ENCODE data around the gene CADM2. TPM values are rescaled to one million over a fixed set of nuclear protein-coding genes. Genes with fewer than 3 reads are reported as not detected.
"Not testable (repeated sequence)": the region's sequence is repeated elsewhere in the genome, so short reads cannot be mapped to it uniquely, and the experiment has no call there.

CADM2 gene
- total and polyA plus RNA-seq, 5 experiments from 2014 or later = 0.12 to 0.96 (median 0.55) TPM; not detected in 2

DNA sequence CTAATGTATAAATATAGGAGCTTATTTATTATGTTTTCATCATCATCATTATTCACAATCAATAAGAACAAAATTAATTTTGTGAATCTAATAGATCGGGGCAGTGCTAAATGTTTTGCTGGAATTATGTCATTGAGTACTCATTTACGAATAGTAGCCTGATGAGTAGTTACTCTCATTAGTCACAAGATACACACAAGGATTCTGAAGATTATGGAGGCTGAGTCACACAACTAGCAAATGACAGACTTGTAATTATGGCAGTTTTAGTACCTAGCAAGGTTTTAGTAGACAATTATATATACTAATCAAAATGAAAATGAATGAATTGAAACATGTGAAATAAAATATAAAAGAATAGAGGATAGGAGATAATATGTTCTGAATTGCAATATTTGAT lies 954.2 kb downstream of the CADM2 start:
- ATAC-seq (no peak), DNase-seq (no peak)
- no peaks in the 10 kb centered on the region for H3K4me1 Mint-ChIP-seq
- peaks cover 0 to 3% (median 0%) of the 10 kb centered on the region in 3 donors for H3K36me3 Mint-ChIP-seq
- no peaks in the 10 kb centered on the region for H3K27me3 Mint-ChIP-seq
- H3K27ac Mint-ChIP-seq = no peak overlapping the region
- POLR2A ChIA-PET = no interaction called here
- peaks cover 0 to 27% (median 9%) of the 10 kb centered on the region in 9 donors for H3K9me3 Mint-ChIP-seq
- H3K4me3 Mint-ChIP-seq = no peak overlapping the region

- H3K4me3 Mint-ChIP-seq = no peak overlapping the region
- no peaks in the 10 kb centered on the region for H3K36me3 Mint-ChIP-seq
- no peaks in the 10 kb centered on the region for H3K27me3 Mint-ChIP-seq
- peaks cover 0 to 23% (median 2%) of the 10 kb centered on the region in 9 donors for H3K9me3 Mint-ChIP-seq
- H3K4me1 Mint-ChIP-seq = no peaks in the 10 kb centered on the region
- H3K27ac Mint-ChIP-seq = no peak overlapping the region
- POLR2A ChIA-PET = no interaction called here
- DNase-seq = no peak
- no peak for ATAC-seq
Measured at GRCh38 chr3:85922374-85922773, 963.6 kb downstream of the CADM2 start.

DNA sequence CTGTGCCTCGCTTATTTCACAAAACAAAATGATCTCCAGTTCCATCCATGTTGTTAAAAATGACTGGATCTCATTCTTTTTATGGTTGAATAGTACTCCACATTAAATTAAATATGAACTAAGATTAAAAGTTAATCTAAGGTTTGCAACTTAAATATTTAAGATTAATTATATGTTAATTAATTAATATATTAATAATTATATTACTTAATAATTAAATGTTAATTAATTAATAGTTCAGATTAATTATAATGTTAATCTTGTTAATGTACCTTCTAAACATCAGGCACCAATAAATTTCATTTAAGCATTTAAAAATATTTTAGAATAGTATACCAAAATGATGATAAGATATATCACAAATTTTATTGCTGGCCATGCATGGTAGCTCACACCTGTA lies 971.9 kb downstream of the CADM2 start:
- Mint-ChIP-seq H3K27ac (peak overlapping the region in 1 of 10 donors; percentile 40), H3K27me3 (no peaks in the 10 kb centered on the region), H3K4me3 (no peak overlapping the region), H3K36me3 (no peaks in the 10 kb centered on the region), H3K9me3 (peaks cover 0 to 11% (median 5%) of the 10 kb centered on the region in 9 donors), H3K4me1 (no peaks in the 10 kb centered on the region)
- POLR2A ChIA-PET = no interaction called here
- DNase-seq = no peak
- no peak for ATAC-seq

DNA sequence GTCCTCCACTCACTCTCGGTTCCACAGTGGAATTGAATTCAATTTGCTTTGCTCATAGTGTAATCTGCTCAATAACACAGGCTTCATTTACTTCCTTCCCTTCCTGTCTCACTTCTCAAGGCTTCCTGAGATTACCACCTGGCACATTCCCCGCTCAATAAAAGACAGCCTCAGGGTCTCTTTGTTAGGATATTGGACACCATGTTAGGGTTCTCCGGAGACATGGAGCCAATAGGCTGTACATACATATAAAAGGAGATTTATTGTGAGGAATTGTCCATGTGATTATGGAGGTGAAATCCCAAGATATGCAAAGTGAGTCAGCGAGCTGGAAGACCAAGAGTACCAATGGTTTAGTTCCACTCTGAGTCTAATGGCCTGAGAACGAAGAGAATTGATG lies 974.5 kb downstream of the CADM2 start:
- Mint-ChIP-seq H3K36me3 (no peaks in the 10 kb centered on the region), H3K27me3 (no peaks in the 10 kb centered on the region), H3K4me3 (no peak overlapping the region), H3K27ac (no peak overlapping the region), H3K9me3 (peaks cover 0 to 10% (median 4%) of the 10 kb centered on the region in 9 donors), H3K4me1 (no peaks in the 10 kb centered on the region)
- POLR2A ChIA-PET = no interaction called here
- DNase-seq = no peak
- ATAC-seq = no peak

DNA sequence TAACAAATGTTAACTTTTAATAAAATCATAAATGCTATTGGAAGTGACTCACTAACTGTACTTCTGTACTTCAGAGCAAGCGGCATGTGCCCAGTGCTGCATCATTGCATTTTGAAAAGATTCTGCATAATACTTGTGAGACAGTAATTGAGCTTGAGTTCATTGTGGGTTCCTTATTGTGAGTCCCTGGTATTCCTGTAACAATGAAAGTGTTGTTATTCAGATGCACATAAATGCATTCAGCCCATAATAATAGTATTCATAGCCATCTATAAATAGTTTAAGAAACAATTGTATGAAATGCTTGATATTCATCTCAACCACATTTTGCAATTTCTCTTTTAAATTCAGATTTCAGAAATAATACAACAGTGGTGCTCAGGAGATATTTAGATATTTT lies 976.4 kb downstream of the CADM2 start:
- H3K9me3 Mint-ChIP-seq = peaks cover 0 to 10% (median 4%) of the 10 kb centered on the region in 9 donors
- ATAC-seq = no peak
- no peaks in the 10 kb centered on the region for H3K27me3 Mint-ChIP-seq
- no peaks in the 10 kb centered on the region for H3K4me1 Mint-ChIP-seq
- no peaks in the 10 kb centered on the region for H3K36me3 Mint-ChIP-seq
- no peak overlapping the region for H3K4me3 Mint-ChIP-seq
- DNase-seq = no peak
- no peak overlapping the region for H3K27ac Mint-ChIP-seq
- POLR2A ChIA-PET = no interaction called here

DNA sequence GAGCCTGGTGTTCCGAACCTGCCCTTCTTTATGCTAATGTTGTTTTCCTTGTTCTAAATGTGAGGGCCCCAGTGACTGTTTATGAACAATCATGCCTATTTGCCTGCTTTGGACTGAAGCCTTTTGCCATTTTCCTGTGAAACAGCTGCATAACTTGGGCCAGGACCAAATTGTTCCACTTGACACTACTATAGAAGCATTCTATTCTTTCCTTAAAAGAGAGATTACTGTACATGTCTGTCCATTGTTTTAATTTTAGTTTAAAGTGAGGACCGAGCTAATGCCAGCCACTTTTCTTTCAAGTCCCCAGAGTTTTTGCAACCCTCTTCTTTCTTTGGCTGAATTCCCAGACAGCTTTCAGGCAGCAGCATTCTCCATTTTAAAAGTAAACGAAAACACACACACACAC lies 980.3 kb downstream of the CADM2 start:
- DNase-seq = no peak
- POLR2A ChIA-PET = no interaction called here
- peaks cover 0 to 17% (median 5%) of the 10 kb centered on the region in 9 donors for H3K9me3 Mint-ChIP-seq
- no peaks in the 10 kb centered on the region for H3K27me3 Mint-ChIP-seq
- H3K4me1 Mint-ChIP-seq = no peaks in the 10 kb centered on the region
- no peak overlapping the region for H3K4me3 Mint-ChIP-seq
- no peak for ATAC-seq
- H3K27ac Mint-ChIP-seq = no peak overlapping the region
- no peaks in the 10 kb centered on the region for H3K36me3 Mint-ChIP-seq

- Mint-ChIP-seq H3K9me3 (peaks cover 0 to 17% (median 7%) of the 10 kb centered on the region in 9 donors), H3K4me1 (no peaks in the 10 kb centered on the region), H3K4me3 (no peak overlapping the region), H3K27me3 (no peaks in the 10 kb centered on the region), H3K36me3 (no peaks in the 10 kb centered on the region), H3K27ac (no peak overlapping the region)
- DNase-seq = no peak
- no peak for ATAC-seq
- POLR2A ChIA-PET = no interaction called here
Measured at GRCh38 chr3:85950435-85950834, 991.6 kb downstream of the CADM2 start.

- POLR2A ChIA-PET = no interaction called here
- Mint-ChIP-seq H3K9me3 (peaks cover 0 to 12% (median 2%) of the 10 kb centered on the region in 9 donors), H3K27me3 (no peaks in the 10 kb centered on the region), H3K36me3 (no peaks in the 10 kb centered on the region), H3K4me1 (no peaks in the 10 kb centered on the region), H3K27ac (no peak overlapping the region), H3K4me3 (no peak overlapping the region)
- no peak for DNase-seq
- no peak for ATAC-seq
Measured at GRCh38 chr3:85960793-85961192, 1002.0 kb downstream of the CADM2 start.

DNA sequence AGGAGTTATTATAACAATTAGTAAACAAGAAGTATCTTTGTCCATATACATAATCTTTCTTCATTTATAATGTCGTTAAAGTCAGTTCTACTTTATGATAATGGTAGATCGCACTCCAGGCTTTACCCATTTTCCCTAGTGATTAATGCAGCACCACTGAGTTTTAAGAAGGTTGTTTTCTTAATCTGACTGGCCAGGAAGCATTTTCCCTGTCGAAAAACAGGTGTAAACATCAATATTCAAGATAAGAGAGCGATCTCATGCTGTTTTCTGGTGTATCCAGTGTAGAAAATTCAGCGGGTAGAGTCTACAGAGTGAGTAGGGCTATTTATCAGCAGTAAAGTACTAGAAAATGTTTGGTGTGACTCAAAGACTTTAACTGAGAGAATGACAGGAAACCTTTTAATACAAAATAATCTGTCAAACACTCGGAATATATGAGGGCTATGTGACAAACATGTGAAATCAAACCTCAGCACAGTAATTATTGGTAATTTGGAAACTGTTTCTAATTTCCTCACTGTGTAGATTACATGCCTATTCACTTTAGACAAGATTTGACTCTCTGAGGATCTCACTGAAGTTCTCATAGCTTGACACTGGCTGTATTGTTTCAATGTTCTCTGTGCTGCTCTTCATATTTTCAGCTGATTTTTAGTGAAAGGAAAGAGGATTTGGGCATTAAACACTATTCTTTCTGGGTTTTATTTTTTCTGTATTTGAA lies 1019.0 kb downstream of the CADM2 start:
- no peak for ATAC-seq
- no peak overlapping the region for H3K27ac Mint-ChIP-seq
- no peak overlapping the region for H3K4me3 Mint-ChIP-seq
- H3K27me3 Mint-ChIP-seq = no peaks in the 10 kb centered on the region
- H3K4me1 Mint-ChIP-seq = no peaks in the 10 kb centered on the region
- DNase-seq = no peak
- H3K36me3 Mint-ChIP-seq = no peaks in the 10 kb centered on the region
- POLR2A ChIA-PET = no interaction called here
- H3K9me3 Mint-ChIP-seq = peaks cover 0 to 11% (median 0%) of the 10 kb centered on the region in 9 donors

GRCh38 chr3:85979034-85979433 lies 1020.2 kb downstream of the CADM2 start:
- DNase-seq = no peak
- no peak overlapping the region for H3K4me3 Mint-ChIP-seq
- no peaks in the 10 kb centered on the region for H3K4me1 Mint-ChIP-seq
- H3K27me3 Mint-ChIP-seq = no peaks in the 10 kb centered on the region
- ATAC-seq = no peak
- no peak overlapping the region for H3K27ac Mint-ChIP-seq
- POLR2A ChIA-PET = no interaction called here
- no peaks in the 10 kb centered on the region for H3K36me3 Mint-ChIP-seq
- peaks cover 0 to 5% (median 0%) of the 10 kb centered on the region in 9 donors for H3K9me3 Mint-ChIP-seq

DNA sequence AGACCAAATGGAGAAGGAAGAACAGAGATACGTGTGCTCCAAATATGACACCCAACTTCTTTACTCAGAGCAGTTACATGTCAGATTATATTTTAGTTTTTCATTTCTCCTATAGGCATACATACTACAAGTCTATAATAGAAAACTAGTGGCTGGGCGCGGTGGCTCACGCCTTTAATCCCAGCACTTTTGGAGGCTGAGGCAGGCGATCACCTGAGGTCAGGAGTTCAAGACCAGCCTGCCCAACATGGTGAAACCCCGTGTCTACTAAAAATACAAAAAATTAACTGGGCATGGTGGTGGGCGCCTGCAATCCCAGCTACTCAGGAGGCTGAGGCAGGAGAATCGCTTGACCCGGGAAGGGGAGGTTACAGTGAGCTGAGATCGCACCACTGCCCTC lies 1030.8 kb downstream of the CADM2 start:
- ATAC-seq, H3K36me3 Mint-ChIP-seq, DNase-seq, H3K4me3 Mint-ChIP-seq, POLR2A ChIA-PET, H3K9me3 Mint-ChIP-seq, H3K4me1 Mint-ChIP-seq, H3K27ac Mint-ChIP-seq, H3K27me3 Mint-ChIP-seq: not testable (repeated sequence)

DNA sequence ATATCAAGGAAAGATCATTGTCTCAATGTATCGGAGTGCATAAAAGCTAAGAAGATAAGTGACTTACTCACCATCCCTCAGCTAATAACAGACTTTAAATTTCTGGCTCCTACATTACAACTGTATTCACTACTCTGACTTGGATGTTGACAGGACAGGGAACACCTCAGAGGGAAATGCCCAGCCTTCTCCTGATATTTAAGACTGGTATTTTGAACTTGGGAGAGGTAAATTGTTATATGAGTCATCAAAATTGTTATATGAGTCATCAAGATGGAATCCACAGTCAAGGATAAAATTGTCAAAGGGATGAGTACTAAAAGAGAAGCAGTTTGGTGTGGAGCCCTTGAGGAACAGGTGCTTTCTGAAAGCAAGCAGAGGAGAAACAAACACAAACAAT lies 1070.8 kb downstream of the CADM2 start:
- no peak overlapping the region for H3K4me3 Mint-ChIP-seq
- DNase-seq (no peak), ATAC-seq (no peak)
- no peaks in the 10 kb centered on the region for H3K27me3 Mint-ChIP-seq
- POLR2A ChIA-PET = no interaction called here
- peaks cover 0 to 11% (median 4%) of the 10 kb centered on the region in 9 donors for H3K9me3 Mint-ChIP-seq
- H3K36me3 Mint-ChIP-seq = no peaks in the 10 kb centered on the region
- H3K4me1 Mint-ChIP-seq = no peaks in the 10 kb centered on the region
- H3K27ac Mint-ChIP-seq = no peak overlapping the region

DNA sequence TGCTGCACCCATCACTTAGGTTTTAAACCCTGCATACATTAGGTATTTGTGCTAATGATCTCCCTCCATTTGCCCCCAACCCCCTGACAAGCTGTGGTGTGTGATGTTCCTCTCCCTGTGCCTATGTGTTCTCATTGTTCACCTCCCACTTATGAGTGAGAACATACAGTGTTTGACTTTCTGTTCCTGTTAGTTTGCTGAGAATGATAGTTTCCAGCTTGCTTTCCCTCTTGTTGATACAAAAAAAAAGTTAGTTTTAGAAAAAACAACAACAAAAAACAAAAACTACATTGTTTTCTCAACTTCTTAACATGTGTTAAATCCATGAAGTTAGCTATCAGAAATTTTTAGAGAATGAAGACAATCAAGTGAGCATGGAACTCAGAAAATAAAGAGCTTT lies 1079.1 kb downstream of the CADM2 start:
- no peak overlapping the region for H3K4me3 Mint-ChIP-seq
- ATAC-seq (no peak), DNase-seq (no peak)
- H3K36me3 Mint-ChIP-seq = no peaks in the 10 kb centered on the region
- H3K27ac Mint-ChIP-seq = no peak overlapping the region
- H3K9me3 Mint-ChIP-seq = peaks cover 0 to 19% (median 10%) of the 10 kb centered on the region in 9 donors
- H3K27me3 Mint-ChIP-seq = no peaks in the 10 kb centered on the region
- H3K4me1 Mint-ChIP-seq = no peaks in the 10 kb centered on the region
- POLR2A ChIA-PET = no interaction called here

DNA sequence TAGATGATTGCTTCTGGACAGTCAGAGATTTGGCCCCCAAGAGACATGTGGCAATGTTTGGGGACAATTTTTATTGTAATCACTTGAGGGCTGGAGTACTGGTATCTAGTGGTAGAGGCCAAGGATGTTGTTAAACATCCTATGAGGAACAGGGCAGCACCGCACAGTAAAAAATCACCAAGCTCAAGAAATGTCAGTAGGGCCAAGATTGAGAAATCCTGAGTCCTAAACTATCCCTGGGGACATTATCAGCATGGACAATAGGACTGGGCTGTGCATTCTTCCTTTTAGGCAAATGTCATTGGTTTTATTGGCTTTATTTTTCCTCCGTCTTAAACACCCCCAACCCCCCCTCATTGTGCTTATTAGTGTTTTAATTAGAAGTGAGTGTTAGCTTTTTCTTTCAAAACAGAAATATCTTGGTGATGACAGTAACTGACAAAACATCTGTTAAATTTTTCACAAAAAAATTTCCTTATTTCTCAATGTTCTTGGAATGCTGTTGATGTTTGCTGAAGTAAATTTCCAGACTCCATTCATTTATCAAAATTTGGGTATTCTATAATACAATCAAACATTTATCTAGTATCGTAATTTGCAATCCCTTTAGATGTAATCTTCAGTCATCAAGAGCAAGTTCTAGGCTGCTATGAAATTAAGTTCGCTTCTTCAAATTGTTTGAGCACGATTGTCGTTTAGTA lies 1087.8 kb downstream of the CADM2 start:
- Mint-ChIP-seq H3K9me3 (peaks cover 0 to 18% (median 9%) of the 10 kb centered on the region in 9 donors), H3K27me3 (no peaks in the 10 kb centered on the region), H3K27ac (no peak overlapping the region), H3K4me3 (no peak overlapping the region), H3K36me3 (no peaks in the 10 kb centered on the region), H3K4me1 (no peaks in the 10 kb centered on the region)
- POLR2A ChIA-PET = no interaction called here
- DNase-seq (no peak), ATAC-seq (no peak)

Data from naive thymus-derived CD8-positive, alpha-beta T cell (primary cell).